Upper lobe of right lung (tissue), 1 donor: Measurements from ENCODE around the gene TRMT2A. TPM values are rescaled to one million over a fixed set of nuclear protein-coding genes. Genes with fewer than 3 reads are reported as not detected.
"Not testable (repeated sequence)": the region's sequence is repeated elsewhere in the genome, so short reads cannot be mapped to it uniquely, and the experiment has no call there.

ENCODE experiments used
- ATAC-seq: fragments of 200-7000 bp; cut with Tn5 transposase; one replicate; pipeline ENCODE4 v1.9.1; 2020; ENCODE audit warnings: mild to moderate bottlenecking, moderate library complexity
- DNase-seq: peaks from one replicate; pipeline ENCODE4 v3.0.0-alpha.2; 2020
- H3K27ac ChIP-seq: fragments of 200-600 bp; one replicate; pipeline ENCODE4 v1.8.0; 2022
- H3K27me3 ChIP-seq: fragments of 200-600 bp; one replicate; pipeline ENCODE4 v1.8.0; 2022; ENCODE audit warnings: mild to moderate bottlenecking
- H3K36me3 ChIP-seq: fragments of 200-600 bp; one replicate; pipeline ENCODE4 v1.8.0; 2022
- H3K4me1 ChIP-seq: fragments of 200-600 bp; one replicate; pipeline ENCODE4 v1.8.0; 2022
- H3K4me3 ChIP-seq: fragments of 200-600 bp; one replicate; pipeline ENCODE4 v1.8.0; 2022; ENCODE audit warnings: mild to moderate bottlenecking
- H3K9me3 ChIP-seq: fragments of 200-600 bp; one replicate; pipeline ENCODE4 v1.8.0; 2022
- CTCF ChIP-seq: fragments of 200-600 bp; IDR thresholded peaks from one replicate; pipeline ENCODE4 v1.8.0; 2022; ENCODE audit warnings: antibody characterized with exemption
- intact Hi-C: fragments of 100-400 bp; cut with DNase I; formaldehyde crosslinking; loops from one replicate; pipeline ENCODE4 v1.11.0; 2022
- total RNA-seq: library from RNA; stranded (reverse); fragmentation: NEBNext Ultra II Directional; extraction: Animal tissue kit (Norgen Biotek cat#: 25700); gene quantifications from one replicate; pipeline ENCODE4 v1.2.1, GENCODE V29; 2021
- donor health status: DM: no; HTN: yes; CAD: no; lungs with severe emphysema.

TRMT2A gene
- total RNA-seq, 1 donor from 2014 or later: 53.8 TPM

DNA sequence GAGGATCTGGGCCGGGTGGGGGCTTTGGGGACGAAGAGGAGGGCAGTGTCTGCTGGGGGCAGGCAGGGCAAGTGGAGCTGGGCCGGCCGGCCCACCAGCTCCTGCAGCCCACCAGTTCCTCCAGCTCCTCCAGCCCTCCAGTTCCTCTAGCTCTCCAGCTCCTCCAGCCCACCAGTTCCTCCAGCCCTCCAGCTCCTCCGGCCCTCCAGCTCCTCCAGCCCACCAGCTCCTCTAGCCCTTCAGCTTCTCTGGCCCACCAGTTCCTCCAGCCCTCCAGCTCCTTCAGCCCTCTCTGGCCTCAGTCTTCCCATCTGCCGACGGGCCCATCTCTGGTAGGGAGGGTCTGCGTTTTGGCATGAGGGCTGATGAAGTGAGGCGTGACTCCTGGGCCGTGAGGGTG, 43.0 kb upstream of the TRMT2A start:
- ATAC-seq: no peak

GRCh38 chr22:20159531-20159930, 42.5 kb upstream of the TRMT2A start:
- intact Hi-C loops: loop anchor here (5.0 kb wide), 1 partner anchor 128 kb away; no protein-coding TSS in a partner anchor

More for the DNA sequence above, 43.0 kb upstream of the TRMT2A start:
- DNase-seq: no peak
- Histone ChIP-seq H3K27ac (no peak overlapping the region), H3K4me3 (no peak overlapping the region), H3K9me3 (no peaks in the 10 kb centered on the region), H3K27me3 (no peaks in the 10 kb centered on the region), H3K4me1 (no peaks in the 10 kb centered on the region), H3K36me3 (no peaks in the 10 kb centered on the region)
- TF ChIP-seq CTCF: no peak
- intact Hi-C loops: no loop called here

GRCh38 chr22:20159076-20159475, 42.0 kb upstream of the TRMT2A start:
- no peak overlapping the region for H3K4me3 ChIP-seq
- DNase-seq (no peak), ATAC-seq (no peak)
- H3K4me1 ChIP-seq: no peaks in the 10 kb centered on the region
- no peaks in the 10 kb centered on the region for H3K9me3 ChIP-seq
- H3K36me3 ChIP-seq: no peaks in the 10 kb centered on the region
- intact Hi-C loops: loop anchor here (5.0 kb wide), 1 partner anchor 128 kb away; no protein-coding TSS in a partner anchor
- TF ChIP-seq CTCF: no peak
- H3K27ac ChIP-seq: no peak overlapping the region
- no peaks in the 10 kb centered on the region for H3K27me3 ChIP-seq

More at GRCh38 chr22:20159531-20159930, 42.5 kb upstream of the TRMT2A start:
- H3K4me1 ChIP-seq, H3K27me3 ChIP-seq, H3K36me3 ChIP-seq, H3K9me3 ChIP-seq, H3K4me3 ChIP-seq, H3K27ac ChIP-seq, DNase-seq, ATAC-seq: not testable (repeated sequence)

GRCh38 chr22:20158391-20159036, 41.5 kb upstream of the TRMT2A start:
- no peak overlapping the region for H3K4me3 ChIP-seq
- no peaks in the 10 kb centered on the region for H3K27me3 ChIP-seq
- no peak for DNase-seq
- H3K27ac ChIP-seq: no peak overlapping the region
- no peak for ATAC-seq
- no peaks in the 10 kb centered on the region for H3K36me3 ChIP-seq
- intact Hi-C loops: loop anchor here (5.0 kb wide), 1 partner anchor 129 kb away; no protein-coding TSS in a partner anchor
- H3K4me1 ChIP-seq: no peaks in the 10 kb centered on the region
- no peak for TF ChIP-seq CTCF
- H3K9me3 ChIP-seq: no peaks in the 10 kb centered on the region

GRCh38 chr22:20157430-20158183, 40.6 kb upstream of the TRMT2A start:
- ATAC-seq: no peak
- no peak overlapping the region for H3K27ac ChIP-seq
- no peak for DNase-seq
- no peak overlapping the region for H3K4me3 ChIP-seq
- no peaks in the 10 kb centered on the region for H3K27me3 ChIP-seq
- H3K36me3 ChIP-seq: no peaks in the 10 kb centered on the region
- no peaks in the 10 kb centered on the region for H3K4me1 ChIP-seq
- intact Hi-C loops: loop anchor here (5.0 kb wide), 1 partner anchor 130 kb away; no protein-coding TSS in a partner anchor
- H3K9me3 ChIP-seq: no peaks in the 10 kb centered on the region
- TF ChIP-seq CTCF: no peak
